ENCODE results near the gene BTBD2.

- TF ChIP-seq CTCF (IDR thresholded peaks at IDR 0.05), result no peak
- no peak for TF ChIP-seq EZH2 (IDR thresholded peaks at IDR 0.05; ENCODE audit: borderline replicate concordance, insufficient read depth, low read depth, low read length, poor library complexity, severe bottlenecking)
Measured at GRCh38 chr19:2013683-2013961, 1.9 kb downstream of the BTBD2 start.

Measured in B cell (primary cell).